Activated CD8-positive, alpha-beta memory T cell treated with anti-CD3 and anti-CD28 coated beads, Interleukin-2, amount 50 U/mL, for 1 hour (primary cell): ENCODE data around the gene SSUH2.
"Not testable (repeated sequence)": the region's sequence is repeated elsewhere in the genome, so short reads cannot be mapped to it uniquely, and the experiment has no call there.

Source experiments
- DNase-seq: peaks from one replicate; pipeline ENCODE4 v3.0.0-alpha.2; 2020; ENCODE audit errors: extremely low read depth

Gene SSUH2

GRCh38 chr3:8580434-8580833 is 64.2 kb downstream of the SSUH2 start:
- not testable (repeated sequence) for DNase-seq

GRCh38 chr3:8579943-8580342 is 64.7 kb downstream of the SSUH2 start:
- no peak for DNase-seq

GRCh38 chr3:8579096-8579495 is 65.5 kb downstream of the SSUH2 start:
- no peak for DNase-seq

GRCh38 chr3:8578282-8578681 is 66.3 kb downstream of the SSUH2 start:
- no peak for DNase-seq

GRCh38 chr3:8576841-8577571 is 67.6 kb downstream of the SSUH2 start:
- no peak for DNase-seq

- no peak for DNase-seq
These were observed 68.2 kb downstream of the SSUH2 start for GRCh38 chr3:8576436-8576835.

- no peak for DNase-seq
These were observed 69.1 kb downstream of the SSUH2 start for GRCh38 chr3:8575364-8576104.

- no peak for DNase-seq
These were observed 69.8 kb downstream of the SSUH2 start for GRCh38 chr3:8574670-8575322.

- DNase-seq: no peak
These were observed 70.4 kb downstream of the SSUH2 start for GRCh38 chr3:8574040-8574669.

- DNase-seq: no peak
These were observed 71.2 kb downstream of the SSUH2 start for GRCh38 chr3:8573342-8573926.

GRCh38 chr3:8571256-8571655 is 73.3 kb downstream of the SSUH2 start:
- DNase-seq: no peak
